ENCODE data around the gene GMDS.

GMDS gene

DNA sequence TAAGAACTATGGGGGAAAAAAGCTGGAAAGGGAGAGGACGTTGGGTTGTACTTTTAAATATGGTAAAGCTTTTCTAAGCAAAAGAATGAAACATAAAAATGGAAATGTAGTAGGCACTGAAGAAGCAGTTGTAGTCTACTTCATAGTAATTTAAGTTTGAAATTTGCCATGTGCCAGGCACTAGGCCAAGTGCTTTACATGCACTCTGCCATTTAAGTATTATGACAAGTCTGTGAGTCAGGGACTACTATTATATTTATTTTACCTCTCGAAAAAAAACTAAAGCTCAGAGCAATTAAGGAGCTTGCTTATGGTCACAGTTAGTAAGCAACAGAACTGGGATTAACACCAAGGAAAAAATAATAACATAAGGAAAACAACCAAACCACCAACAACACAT is 257.8 kb downstream of the GMDS start:
- DNase-seq (ENCODE audit: low read depth), result no peak

DNA sequence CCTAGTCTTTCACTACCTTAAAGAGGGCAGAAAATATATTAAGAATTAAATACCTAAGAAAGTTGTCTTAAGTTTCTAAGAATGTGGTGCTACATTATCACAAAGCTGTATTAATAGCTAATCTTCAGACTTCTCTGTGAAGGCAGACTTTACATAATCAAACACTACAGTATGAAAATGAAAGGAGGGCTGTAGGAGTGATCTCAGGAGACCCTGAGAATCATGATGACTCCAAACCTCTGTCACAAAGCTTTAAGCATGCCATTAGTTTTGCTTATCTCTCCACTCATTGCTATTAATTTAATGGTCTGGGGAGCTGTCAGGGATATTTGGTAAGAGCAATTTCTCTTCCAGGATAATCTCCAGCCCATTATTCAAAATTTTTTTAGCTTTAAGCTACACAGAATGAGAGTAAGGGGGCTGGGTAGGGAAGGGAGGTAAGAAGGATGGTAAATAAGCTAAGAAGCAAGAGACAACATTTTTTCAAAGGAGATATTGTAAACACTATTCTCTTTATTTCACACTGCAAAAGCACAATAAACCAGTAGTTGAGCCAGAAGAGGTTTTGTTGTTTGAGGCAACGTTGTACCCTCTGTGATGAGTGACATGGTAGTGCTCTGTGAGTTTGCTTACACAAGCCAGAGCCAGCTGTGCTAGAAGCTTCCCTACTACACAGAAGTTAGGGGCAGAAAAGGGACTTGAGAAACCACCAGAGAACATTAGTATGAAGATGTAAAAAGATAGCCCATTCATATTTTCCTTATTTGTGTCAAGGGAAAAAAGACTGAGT is 258.8 kb downstream of the GMDS start:
- DNase-seq (ENCODE audit: low read depth), result no peak

DNA sequence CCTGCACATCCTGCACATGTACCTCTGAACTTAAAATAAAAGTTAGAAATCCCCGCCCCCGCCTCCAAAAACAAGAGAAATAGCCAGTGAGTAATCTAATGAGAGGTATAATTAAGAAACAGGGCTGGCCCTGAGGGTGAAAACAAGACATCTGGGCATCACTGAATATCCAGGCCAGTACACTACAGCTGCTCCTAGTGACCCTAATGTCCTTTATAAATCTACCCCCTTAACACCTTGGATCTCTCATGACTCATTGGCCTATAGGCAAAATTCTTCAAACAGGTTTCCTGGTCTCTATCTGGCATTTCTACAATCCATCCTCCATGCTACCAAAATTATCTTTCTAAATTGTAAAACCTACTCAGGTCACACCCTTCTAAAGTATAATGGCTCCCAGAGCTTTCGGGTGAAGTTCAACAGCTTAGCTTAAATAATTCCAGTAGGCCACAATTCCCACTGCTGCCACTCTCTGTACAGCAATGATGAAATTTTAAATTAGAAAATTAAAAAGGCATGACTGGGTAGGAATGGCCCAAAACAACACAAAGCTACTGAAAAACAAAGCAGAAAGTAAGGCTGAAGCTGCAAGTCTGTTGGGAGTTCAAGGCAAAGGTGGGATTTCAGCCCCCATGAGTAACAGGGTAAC is 260.9 kb downstream of the GMDS start:
- DNase-seq (ENCODE audit: low read depth), result no peak

DNA sequence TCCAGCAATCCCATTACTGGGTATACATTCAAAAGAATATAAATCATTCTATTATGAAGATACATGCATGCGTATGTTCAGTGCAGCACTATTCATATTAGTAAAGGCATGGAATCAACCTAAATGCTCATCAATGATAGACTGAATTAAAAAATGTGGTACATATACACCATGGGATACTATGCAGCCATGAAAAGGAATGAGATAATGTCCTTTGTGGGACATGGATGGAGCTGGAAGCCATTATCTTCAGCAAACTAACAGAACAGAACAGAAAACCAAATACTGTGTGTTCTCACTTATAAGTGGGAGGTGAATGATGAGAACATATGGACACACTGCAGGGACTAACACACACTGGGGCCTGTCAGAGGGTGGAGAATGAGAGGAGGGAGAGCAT is 261.6 kb downstream of the GMDS start:
- DNase-seq (ENCODE audit: low read depth), result no peak

DNA sequence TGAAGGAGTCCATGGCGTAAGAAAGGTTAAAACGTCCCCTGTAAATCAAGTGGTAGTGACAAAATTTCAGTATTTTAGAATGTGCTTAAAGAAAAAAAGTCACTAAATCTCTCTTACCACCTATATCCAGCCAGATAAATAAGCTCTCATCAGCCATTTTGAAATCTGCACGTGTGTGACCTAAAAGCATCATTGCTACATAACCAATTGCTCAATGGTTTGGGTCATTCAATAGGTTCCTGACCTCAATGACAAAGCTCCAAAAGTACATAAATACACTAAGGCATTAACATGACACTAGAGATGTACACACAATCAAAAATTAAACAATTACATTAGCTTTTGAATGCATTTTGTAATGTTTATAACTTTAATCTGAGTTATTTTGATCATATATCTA is 272.4 kb downstream of the GMDS start:
- DNase-seq (ENCODE audit: low read depth), result no peak

DNA sequence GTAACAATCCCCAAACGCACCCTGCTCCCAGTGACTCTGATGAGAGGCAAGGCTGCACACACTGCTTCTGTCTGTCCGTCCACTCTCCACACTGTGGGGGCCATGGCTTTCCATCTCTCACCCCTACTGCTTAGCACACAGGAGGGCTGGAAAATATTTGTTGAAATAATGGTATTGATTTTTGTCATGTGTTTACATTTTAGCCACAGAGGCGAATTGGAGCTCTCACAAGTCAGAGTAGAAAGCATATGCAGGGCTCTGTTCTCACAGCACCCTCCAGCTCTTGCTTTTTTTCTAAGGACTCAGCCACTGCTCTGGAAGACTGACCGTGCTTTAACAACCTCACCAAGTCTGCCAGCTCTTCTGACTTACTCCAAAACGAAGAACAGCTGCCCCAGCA is 273.8 kb downstream of the GMDS start:
- DNase-seq (ENCODE audit: low read depth), result no peak

DNA sequence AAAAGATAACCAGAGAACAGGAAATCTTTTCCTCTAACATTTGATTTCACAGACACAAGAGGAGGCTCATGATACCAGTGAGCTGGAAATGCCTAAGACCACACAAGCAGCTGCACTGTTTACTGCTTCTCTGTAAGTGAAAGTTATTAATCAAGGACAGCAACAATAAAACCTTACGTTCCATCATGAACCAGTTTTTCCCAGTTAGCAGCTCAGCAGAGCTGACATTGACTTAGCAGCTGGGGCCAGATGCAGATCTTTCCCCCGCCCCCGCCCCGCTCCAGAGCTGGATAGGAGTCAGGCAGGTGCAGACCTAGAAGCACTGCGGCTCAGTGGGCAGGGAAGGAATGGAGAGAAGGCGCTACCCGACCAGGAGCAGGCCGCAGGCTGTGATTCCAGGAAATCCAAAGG is 275.2 kb downstream of the GMDS start:
- DNase-seq (ENCODE audit: low read depth), result no peak

DNA sequence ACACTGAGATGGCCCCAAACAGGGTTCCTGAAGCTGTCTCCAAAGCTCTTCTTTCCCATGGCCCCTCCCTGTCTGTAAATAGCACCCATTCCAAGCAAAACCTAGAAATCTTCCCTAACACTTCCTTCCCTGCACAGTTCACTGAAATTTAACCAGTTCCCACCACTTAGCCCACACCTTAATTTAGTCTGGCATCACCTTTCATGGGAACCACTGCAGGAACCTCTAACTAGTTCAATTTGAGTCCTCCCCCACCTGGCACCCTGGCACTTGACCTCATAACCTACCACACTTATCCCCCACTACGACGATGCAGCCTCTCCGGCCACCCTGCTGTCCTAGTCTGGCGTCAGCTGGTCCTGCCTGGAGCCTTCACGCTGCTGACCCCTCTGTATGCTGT is 278.7 kb downstream of the GMDS start:
- no peak for DNase-seq (ENCODE audit: low read depth)

DNA sequence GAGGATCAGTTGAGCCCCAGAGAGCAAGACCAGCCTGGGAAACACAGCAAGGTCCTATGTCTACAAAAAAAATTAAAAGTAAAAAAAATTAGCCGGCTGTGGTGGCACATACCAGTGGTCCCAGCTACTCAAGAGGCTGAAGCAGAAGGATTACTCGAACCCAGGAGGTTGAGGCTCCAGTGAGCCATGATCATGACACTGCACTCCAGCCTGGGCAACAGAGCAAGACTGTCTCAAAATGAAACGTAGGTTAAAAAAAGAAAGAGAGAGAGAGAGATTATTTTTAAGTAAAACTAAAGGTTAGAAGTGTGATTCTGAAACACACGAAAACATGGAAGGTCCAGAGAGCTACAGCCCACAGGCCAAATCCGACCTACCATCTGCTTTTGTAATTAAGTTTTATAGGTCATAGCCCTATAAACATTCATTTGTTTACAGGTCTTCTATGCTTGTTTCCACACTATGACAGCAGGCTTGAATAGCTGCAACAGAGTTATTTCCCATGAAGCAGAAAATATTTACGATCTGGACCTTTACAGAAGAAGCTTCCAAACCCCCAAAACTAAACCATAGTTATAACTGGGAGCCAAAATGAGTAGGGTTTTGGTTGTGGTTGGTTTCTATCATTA is 279.7 kb downstream of the GMDS start:
- no peak for DNase-seq (ENCODE audit: low read depth)

DNA sequence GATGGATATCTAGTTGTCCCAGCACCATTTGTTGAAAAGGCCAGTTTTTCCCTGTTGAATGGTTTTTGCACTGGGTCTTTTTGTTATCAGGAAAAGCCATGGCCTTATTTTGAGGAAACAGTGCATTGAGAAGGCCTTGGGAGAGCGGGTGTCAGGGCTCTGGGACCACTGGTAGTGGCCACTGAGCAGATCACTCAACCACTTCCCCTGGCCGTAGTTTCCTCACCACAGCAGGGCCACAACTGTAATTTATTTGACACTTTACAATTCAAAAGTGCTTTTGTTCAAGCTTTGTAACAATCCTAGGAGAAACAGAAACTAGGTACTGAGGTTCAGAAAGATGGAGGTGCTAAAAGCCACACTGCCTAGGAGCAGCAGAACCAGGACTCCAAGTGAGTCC is 281.8 kb downstream of the GMDS start:
- DNase-seq (ENCODE audit: low read depth), result no peak

DNA sequence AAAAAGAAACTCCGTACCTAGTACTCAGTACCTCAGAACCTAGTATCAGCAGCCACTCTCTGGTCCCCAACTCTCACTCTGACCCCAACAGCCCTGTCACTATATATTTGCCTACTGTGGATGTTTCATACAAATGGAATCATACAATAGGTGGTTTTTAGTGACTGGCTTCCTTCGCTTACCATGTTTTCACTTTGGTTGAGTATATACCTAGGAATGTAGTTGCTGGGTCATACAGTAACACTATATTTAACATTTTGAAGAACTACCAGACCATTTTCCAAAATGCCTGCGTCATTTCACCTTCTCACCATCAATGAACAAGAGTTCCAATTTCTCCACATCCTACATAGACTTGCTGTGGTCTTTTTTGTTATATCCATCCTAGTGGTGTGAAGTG is 283.2 kb downstream of the GMDS start:
- no peak for DNase-seq (ENCODE audit: low read depth)

DNA sequence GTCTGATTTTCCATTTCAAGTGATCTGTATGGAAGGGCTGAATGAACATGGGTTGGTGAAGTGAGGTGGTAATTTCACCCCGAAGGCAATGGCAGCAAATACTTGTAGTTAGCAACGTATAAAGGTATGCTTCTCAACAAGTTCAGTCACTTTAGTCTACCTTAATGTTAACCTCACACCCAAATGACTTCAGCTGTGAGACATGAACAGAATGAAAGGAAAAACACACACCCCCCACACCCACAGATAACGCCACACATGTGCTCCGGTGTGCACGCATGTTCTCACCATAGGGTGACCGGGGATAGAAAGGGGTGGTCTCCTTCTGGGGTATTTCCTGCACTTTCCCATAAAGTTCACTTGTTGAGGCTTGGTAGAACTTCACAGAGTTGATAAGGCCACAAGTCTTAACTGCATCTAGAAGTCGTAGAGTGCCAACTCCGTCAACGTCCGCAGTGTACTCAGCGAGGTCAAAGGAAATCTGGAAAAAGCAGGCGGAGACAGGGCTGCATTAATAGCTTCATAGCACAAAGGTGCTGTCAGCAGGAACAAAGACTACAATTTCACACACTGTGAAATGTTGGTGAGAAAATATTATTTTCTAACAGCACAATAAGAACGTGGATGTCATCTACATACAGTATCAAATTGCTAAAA is 284.8 kb downstream of the GMDS start:
- DNase-seq (ENCODE audit: low read depth), result no peak

DNA sequence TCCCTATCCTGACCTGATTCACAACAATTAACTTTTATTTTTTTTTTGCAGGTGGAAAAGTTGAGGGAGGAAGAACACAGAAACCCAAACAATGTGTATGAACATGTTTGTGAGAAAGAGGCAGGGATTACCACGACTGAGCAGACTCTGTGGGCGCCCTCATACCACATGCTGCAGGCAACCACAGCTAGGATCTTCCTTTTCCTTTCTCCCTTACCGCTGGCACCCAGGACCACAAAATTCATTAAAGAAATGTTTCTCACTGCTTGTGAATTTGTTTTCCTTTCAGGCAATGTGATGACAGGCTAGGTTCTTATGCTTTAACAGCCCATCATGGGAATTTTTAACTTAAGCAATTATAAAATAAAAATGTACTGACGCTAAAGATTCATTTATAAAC is 287.1 kb downstream of the GMDS start:
- DNase-seq (ENCODE audit: low read depth), result no peak

DNA sequence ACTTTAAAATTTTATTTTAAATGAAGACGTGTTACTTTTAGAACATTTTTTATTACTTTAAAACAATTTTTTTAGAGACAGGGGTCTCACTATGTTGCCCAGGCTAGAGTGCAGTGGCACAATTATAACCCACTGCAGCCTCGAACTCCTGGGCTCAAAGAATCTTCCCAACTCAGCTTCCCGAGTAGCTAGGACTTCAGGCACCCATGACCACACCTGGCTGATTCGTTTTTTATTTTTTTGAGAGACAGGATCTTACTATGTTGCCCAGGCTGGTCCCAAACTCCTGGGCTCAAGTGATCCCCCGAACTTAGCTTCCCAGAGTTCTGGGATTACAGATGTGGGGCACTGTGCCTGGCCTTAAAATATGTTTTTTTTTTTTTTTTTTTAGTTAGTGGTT is 287.7 kb downstream of the GMDS start:
- DNase-seq (ENCODE audit: low read depth), result no peak

DNA sequence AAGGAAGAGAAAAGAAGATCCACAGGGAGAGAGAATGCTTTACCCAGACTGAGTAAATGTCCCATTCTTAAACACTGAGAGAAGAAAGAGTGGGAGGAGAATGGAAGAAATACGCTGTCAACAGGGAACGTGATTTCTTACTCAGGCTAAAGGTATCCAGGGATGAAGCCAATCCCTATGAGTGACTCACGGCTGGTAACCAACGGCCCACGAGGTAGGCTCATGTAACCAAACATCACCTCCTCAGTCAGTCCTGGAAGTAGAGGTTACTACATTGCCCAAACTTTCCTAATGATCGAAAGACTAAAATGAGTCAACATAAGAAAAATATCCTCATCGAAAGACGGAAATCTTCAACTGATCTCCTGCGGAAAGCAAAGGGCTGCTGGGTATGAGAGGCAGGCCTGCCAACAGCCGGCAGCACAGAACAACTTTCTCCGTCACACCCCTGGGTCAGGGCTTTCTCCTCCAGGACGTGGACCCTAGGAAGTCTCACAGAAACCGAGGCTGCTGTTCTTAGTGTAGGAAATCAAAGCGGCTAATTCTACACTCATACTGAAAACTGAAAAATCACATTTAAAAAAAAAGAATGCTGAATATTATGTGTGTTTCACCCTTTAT is 292.6 kb downstream of the GMDS start:
- DNase-seq (ENCODE audit: low read depth), result no peak

DNA sequence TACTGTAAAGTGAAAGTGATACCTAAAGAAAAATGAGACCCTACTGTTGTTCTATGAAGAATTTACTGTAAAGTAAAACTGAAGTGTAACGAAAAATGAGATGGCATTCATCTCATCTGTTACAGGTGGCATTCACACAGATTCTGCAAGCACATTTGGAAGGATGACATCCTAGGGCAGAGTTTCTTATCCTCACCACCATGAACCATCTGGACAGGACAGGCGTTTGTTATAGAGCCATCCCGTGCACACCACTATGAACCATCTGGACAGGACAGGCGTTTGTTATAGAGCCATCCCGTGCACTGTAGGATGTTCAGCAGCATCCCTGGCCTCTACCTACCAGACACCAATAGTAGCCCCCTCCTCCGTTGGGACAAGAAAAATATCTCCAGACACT is 294.8 kb downstream of the GMDS start:
- no peak for DNase-seq (ENCODE audit: low read depth)

DNA sequence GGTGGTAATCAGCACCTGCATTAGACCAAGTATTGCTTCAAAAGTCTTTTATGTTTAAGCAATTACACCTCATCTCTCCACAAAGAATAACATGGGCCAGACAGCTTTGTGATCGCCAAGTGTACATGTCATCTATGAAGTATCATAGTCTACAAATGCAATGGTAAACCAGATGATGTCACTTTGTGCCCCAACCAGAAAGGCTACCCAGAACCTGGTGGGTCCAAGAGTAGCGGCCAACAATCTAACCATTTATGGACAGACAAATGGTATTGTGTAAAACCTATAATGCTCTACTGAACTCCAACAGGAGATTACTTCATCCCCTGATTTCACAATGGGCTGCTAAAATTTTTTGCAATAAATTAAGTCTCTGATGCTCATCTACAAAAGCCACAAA is 295.9 kb downstream of the GMDS start:
- DNase-seq (ENCODE audit: low read depth), result no peak

DNA sequence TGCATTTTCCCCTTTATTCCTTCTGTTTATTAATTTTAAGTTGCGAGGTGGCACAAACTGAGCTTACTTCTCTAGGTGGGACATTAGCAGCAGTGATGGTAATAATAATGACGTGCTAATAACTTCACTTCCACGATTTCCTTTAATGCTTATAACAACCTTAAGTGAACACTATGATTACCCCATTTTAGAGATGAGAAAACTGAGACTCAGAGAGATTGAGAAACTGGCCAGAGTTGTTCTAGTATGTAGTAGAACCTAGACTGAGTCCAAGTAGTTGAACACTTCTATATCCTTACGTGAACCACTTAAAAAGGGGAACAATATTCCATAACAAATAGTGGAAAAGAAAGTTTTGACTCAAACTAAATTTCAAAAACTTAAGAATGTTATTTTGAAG is 297.5 kb downstream of the GMDS start:
- DNase-seq (ENCODE audit: low read depth), result no peak

DNA sequence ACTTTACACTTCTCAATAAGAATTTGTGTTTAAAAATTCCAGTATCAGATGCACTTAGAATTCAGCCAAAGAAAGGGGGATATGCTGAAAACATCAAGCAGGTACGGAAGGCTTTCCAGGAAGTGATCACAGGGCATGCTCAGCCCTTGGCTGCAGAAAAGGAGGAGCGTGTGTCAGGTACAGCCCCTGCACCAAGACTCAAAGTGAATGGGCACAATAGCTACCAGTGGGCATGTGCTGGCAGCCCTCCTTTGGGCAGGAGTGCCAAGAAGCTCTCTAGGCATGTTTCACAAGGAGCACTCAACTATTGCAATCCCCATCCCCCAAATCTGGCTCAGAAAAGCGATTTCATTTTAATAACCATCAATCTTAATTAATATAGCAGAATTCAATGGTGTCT is 298.8 kb downstream of the GMDS start:
- DNase-seq (ENCODE audit: low read depth), result no peak

DNA sequence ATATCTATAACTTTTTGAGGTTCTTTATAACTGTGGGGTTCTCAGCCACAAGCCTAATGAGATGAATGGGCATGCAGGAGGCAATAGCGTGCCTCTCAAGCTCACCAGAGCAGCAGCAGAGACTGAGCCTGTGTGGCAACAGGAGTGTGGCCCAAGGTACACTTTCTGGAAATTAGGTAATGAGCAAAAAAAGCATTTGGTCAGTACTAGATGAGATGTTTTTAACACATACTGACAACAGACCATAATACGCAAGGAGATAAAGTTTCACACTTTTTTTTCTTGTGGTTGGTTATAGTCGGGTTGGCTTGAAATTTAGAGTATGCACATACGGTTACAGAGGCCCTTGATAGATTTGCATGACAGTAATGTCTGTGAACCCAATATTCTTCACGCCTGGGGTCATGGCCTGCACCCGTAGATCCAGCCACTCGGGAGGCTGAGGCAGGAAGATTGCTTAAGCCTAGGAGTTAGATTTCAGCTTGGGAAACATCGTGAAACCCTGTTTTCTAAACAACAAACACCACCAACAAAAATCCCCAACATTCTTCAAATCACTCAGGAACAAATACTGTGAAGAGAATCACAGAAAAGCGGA is 300.1 kb downstream of the GMDS start:
- no peak for DNase-seq (ENCODE audit: low read depth)

DNA sequence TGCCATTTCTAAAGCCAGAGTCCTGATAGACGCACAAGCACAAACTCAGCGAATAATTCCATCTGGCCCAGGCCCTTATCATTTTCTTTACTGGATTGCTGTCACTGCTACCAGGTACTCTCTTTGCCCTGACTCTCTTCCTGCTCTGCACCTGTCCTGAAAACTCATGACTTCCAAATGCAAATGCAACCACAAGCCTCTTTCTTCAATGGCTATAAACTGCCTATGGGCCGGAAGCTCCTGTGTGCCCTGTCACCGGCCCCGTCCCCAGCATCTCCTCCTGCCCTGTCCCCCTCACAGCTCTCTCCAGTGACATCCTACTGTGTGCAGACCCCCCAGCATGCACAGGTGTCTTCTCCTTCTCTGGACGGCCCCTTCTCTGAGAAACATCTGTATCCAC is 302.6 kb downstream of the GMDS start:
- no peak for DNase-seq (ENCODE audit: low read depth)

DNA sequence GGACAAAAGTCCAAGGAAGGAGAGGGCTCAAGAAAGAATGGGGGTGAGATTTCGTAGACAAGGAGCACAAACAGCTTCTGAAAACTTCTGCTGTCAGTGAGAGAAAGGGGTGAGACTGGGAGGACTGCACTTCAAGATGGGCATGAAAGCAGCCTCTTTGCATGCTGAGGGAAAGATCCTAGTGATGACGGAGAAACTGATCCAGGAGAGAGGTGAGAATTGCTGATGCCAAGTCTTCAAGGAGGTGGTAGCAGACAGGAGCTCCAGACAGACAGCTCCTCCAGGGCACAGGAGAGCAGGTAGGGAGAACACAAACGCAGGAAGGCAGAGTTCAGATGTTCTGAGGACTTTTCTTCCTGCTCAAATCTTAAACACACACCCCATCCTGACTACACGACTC is 303.9 kb downstream of the GMDS start:
- no peak for DNase-seq (ENCODE audit: low read depth)

All from stimulated activated CD8-positive, alpha-beta memory T cell treated with anti-CD3 and anti-CD28 coated beads, Interleukin-4, amount 100 ng/mL, for 24 hours (primary cell).